ENCODE results near the gene CROCC2.

The CROCC2 gene

DNA sequence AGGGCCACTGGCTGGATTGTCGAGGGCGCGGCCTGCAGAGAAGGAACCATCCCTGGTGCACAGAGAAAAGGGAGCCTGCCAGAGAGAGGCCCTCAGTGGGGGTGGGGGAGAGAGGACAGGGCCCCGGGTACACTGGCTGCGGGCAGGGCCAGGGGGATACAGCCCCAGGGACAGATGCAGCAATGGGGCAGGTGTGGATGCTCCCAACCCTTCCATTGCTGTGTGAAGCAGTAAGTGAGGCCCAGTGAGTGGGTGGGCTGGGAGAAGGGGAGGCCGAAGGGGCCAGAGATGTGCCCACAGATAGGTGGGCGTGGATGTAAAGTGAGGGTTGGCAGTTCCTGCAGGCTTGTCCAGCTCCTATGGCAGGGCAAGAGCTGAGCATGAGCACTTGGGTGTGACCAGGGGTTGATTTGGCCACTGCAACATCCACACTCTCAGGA is 30.1 kb upstream of the CROCC2 start:
- no peak for DNase-seq

DNA sequence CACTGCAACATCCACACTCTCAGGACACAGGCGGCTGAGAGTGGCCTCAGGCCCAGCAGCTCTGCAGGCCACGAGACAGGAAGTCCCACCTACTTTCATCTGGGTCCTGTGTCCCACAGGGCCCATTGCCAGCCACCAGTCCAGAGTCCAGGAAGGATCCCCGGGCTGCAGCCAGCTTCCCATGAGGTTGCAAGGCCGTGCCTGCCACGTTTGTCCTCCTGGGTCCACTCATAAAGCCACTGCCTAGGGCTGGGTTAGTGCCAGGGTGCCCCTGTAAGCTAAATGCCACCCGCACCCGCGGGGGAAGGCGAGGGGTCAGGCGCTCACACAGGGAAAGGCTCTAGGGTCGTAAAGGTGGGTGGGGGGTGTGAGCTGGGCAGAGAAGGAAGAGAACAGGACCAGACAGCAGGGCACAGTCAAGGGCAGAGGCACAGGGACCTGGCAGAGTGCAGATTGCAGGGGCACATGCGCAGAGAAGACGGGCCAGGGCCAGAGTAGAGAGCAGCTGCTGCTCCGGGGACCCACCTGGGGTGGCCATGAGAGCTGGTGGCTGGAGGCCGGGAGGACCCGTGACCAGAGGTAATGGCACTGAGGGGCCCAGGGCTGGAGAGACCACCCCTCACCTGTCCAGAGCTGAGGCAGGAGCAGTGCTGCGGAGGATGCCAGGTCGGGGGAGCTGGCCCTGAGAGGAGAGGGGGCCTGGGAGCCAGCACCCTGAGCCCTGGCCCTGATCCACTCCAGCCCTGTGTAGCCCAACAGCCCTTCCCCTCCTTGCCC is 29.5 kb upstream of the CROCC2 start:
- no peak for DNase-seq

DNA sequence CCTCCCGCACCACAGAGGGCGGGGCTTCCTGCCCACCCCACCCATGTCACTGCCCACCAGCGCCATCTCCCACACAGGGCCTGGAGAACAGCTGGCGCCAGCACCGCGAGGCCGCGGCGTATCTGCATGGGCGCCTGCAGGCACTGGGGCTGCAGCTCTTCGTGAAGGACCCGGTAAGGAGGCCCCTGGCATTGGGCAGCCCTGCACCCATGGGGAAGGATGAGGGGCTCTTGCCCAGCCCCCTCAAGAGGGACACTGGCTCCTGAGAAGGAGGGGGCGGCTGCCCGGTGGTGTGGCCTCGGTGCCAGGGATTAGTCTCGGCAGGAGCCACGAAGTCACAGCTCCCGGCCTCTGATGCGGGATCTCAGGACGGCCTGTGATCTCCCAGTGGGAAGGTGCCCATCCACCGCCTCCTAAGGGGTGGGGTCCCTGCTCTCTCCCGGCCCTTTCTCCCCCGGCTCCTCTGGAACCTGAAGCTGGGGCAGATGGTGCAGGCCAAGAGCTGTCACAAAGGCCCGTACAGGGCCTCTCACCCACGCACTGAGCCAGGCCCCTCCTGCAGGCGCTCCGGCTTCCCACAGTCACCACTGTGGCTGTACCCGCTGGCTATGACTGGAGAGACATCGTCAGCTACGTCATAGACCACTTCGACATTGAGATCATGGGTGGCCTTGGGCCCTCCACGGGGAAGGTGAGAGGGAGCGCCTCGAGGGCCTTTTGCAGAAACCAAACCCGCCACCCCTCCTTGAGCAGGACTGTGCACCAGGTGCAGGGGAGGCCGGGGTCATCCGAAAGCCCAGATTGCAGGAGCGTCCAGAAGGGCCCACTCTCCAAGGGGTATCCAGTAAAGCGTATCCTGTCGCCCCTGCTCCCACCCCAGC is 28.4 kb upstream of the CROCC2 start:
- DNase-seq: no peak

DNA sequence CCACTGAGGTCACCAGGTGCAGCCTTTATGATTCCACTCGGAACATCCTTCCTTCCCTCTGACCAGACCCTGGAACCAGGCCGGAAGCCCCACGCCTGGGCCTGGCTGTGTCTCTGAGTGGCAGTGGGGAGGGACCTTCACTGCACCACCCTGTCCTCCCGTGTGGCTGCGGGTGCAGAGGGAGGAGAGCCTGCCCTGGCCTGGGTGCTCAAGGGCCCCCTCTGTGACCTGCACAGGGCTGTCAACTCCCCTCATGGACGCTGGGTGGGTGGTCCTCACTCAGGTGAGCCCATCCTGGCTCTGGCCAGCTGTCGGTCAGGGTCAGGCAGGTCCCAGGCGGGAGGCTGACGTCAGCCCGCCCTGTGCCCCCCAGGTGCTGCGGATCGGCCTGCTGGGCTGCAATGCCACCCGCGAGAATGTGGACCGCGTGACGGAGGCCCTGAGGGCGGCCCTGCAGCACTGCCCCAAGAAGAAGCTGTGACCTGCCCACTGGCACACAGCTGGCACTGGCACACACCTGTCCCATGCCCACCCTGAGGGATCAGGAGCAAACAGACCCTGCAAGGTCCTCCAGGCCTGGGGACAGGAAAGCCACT is 27.7 kb upstream of the CROCC2 start:
- DNase-seq: no peak

DNA sequence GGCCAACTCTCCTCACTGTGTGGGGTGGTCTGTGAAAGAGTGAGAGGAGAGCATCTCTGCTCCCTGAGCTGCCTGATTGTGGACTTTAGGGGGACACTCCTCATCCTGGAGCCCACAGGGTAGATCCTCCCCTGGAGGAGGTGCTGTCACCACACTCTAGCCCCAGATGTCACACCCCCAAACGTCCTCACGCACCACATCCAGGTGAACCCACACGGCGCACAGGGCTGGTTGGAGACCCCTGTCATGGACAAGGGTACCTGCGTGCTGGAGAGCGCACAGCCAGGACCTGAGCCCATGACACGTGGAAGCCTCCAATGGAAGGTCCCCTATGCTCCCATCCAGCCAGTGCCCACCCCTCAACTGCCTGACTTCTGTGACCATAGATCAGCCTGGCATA is 27.0 kb upstream of the CROCC2 start:
- no peak for DNase-seq

DNA sequence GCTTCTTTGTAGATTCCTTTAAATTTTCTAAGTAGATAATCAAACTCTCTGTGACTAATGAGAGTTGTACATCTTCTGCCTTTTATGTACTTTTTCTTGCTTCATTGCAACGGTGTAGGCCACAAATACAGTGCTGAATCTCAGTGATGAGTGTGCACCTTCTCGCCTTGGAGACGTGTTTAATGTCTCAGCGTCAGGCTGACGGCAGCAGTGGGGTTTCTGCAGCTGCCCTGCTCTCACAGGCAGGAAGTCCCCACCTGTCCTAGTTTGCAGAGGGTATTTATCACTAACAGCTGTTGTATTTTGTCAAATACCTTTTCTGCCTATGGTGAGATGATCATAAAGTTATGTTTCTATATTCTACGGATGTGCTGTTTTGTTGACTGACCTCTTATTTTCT is 24.2 kb upstream of the CROCC2 start:
- DNase-seq: no peak

DNA sequence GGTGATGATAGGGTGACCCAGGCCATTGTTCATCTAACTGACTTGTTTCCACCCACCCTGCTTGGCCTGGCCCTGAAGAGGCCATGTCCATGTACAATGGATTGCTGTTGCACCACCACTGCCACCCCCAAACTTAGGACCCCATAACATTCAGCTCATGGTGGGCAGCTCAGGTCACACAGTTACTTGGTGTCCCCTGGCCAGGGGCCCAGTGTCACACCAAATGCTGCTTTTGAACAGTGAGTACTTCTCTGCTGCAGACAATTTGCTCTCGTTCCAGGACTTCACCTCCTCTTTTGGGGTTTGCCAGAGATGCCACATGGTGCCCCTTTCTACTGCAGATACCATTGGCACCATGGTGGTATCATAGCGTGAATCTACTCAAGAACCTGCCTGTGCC is 21.9 kb upstream of the CROCC2 start:
- DNase-seq: no peak

DNA sequence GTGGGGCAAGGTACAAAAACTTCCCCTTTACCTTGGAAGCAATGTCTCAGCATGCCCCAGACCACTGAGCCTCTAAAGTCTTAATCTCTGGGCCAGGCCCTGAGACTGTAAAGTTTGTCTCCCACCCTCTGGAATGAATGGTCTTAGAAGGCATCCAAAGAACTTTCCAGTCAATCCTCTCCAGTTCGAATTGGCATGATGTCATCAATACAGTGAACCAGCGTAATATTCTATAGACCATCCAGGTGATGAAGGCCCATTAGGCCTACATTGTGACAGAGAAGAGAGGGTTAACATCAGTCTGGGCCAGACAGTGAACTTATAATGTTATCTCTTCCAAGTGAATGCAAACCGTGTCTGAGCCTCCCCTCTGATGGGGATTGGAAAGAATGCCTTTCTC is 21.4 kb upstream of the CROCC2 start:
- DNase-seq: no peak

DNA sequence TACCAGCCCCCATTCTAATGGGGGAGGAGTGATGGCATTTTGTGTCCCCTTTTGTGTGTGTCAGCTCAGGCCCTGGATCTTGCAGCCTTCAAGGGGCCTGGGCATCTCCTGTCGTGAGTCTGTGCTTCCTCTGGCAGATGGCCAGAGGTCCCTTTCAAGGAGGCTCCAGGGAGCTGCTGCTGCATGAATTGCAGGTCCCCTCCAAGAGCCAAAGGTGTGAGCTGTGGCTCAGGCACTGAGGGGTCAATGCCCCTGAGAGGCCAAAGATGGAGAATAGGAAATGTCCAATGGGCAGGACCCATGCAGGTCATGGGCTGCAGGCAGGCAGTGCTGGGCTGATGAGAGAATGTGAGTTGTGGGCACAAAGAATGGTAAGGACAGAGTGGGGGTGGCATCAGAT is 20.6 kb upstream of the CROCC2 start:
- no peak for DNase-seq

DNA sequence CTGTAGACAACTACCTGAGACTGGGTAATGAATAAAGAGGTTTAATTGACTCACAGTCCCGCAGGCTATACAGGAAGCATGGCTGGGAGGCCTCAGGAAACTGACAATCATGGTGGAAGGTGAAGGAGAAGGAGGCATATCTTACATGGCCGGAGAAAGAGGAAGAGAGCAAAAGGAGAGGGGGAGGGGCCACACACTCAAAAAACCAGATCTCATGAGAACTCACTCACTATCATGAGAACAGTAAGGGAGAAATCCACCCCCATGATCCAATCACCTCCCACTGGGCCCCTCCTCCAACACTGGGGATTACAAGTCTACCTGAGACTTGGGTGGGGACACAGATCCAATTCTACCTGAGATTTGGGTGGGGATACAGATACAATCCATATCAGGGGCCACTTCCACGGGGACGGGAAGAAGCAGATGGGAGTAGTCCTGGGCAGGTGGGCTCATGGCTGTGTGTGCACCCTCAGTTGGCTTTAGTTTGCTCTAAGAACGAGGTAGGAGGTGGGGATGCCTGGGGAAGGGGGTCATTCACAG is 20.0 kb upstream of the CROCC2 start:
- no peak for DNase-seq

DNA sequence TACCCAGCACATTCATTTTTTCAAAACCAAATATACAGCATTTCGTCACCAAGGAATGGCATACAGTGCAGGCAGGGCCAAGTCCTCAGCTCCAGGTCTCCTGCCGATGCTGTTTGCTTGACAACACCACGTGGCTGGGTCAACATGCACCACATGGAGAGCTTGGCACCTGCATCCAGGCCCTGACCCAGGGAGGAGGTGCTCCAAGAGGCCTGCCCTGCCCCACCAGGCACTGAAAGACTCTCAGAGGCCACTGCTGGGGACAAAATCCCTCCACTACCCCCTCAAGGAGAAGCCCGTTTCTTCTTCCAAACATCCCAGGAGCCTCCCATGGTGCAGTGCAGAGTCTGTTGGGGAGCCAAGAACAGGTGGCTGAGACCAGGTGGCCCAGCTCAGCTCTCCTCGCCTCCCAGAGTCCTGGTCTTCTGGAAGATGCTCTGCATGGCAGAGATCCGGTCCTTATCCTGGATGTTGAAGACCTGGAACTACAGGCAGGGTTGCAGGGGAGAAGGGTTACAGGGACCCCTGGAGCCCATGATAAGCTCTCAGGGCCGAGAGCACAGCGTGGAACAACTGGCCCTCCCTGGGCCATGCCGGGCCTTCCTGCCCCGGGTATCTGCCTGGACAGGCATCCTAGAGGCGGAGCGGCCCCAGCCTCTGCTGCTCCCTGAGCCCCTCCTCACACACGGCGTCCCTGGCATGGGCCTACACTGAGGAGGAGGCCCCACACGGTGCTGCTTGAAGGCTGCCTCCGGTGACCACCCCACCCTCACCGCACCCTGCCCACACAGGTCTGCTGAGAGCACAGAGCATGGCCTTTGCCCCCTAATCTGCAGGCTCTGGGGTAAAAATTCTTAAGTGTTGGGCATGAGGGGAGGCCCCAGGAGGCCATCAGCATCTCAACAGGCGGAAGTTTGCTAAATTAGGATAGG is 19.2 kb upstream of the CROCC2 start:
- no peak for DNase-seq

DNA sequence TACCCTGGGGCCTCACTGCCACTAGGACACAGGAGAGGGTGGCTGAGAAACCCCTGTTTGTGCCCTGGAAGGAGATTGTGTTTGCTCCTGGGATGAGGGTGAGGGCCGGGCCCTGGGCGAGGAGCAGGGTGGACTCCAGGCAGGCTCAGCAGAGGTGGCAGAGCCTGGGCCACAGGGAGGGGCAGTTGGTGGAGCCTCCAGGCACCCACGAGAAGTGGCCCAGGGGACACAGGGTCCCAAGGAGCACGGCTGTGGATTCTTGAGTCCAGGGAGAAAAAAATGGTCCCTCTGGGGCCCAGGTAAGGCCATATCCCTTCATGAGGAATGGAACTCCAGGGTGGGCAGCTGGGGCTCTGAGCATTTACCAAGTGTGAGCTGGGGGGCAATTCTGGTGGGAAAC is 18.5 kb upstream of the CROCC2 start:
- DNase-seq: no peak

DNA sequence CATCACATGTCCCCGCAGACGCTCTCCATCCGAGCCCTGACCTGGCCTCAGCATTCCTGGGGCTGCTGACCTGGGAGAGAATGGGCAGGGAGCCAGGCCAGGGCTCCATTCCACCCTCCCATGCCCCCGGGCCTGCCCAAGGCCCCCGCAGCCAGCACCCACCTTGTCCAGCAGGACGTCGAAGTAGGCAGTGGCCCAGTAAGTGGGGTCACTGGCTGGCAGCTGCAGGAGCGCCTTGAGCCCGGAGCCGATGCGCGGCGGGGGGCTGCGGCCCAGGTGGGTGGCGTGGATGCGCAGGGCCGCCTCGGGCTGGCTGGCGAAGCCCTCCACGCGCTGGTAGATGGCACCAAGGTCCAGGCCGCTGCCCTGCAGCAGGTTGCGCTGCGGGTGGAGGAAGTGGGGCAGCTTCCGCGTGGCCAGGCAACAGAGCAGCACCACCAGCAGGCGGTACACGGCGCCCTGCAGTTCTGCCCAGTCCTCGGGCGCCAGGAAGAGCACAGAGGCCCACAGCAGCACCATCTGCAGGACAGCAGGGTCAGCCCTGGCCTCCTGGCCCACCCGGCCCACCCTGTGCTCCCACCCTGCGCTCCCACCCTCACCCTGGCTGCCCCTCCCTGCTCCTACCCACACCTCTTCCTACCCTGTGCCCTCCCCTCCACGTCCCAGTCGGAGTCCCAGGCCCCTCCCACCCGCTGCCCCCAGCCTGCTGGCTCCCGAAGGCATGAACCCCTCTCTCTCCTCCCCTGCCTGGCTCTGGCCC is 17.8 kb upstream of the CROCC2 start:
- DNase-seq: no peak

DNA sequence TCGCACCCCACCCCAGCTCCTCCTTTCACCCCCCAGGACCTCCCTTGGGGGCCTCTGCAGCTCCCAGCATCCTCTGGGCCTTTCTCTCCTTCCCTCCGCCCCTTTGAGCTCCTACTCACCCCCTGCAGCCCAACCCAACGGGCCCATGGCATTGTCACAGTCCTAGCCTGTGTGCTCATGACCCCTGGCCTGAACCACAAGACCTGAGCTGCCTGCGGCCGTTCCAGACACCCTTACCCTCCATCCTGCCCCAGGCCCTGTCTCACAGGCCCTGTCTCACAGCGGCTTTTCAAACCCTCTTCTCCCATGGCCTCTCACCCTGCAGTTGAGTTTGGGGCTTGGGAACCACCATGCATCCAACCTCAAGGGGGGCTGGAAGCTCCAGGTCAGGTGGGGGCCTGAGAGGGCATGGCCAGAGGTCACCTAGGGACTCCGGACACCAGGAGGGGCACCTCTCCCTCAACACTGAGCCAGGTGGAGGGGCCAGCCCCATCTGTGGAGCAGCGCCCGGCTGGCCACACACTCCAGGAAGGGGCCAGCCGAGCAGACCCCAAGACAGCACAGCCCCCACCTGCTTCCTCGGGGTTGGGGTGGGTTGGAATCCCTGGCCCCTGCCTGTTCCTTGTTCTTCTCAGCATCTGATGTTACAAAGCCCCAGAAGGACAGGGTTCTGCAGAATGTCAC is 17.1 kb upstream of the CROCC2 start:
- no peak for DNase-seq

DNA sequence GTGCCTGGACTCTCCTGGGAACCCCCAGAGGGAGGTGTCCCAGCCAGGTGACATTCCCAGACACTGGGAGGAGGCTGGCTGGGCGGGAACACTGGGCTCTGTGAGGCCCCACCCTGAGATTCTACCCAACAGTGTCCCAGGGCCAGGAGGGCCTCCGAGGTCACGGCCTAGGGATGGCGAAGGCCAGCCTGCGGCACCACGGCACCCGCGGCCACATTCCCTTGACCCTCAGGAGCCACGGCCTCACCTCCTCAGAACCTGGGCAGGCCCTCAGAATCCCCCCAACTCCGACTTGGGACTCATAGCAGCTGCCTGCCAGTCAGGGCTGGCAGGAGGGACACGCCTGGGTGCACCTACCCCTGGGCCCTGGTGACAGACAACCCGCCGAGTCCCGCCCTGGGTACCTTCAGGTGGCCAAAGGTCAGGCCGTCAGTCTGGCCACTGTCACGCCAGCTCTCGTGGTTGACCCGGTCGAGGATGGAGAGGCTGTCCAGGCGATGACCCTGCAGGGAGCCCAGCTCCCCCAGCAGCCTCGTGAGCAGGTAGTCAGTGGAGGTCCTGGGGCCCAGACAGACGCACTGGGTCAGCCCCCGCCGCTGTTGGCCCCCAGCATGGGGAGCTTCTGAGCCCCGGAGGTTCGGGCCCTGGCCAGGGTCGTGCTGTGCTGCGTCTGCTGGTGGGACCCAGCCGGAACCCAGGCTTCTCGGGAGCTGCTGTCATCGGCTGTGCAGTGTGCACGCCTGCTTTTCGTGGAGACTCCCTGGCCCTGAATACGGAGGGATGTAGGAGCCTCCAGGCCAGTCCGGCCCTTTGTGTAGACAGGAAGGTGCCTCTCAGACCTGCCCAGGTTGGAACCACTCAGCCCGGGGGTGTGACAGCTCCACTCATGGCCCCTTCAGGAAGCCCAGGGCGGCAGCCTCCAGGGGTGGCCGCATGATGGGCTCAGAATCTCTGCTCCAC is 16.3 kb upstream of the CROCC2 start:
- no peak for DNase-seq

DNA sequence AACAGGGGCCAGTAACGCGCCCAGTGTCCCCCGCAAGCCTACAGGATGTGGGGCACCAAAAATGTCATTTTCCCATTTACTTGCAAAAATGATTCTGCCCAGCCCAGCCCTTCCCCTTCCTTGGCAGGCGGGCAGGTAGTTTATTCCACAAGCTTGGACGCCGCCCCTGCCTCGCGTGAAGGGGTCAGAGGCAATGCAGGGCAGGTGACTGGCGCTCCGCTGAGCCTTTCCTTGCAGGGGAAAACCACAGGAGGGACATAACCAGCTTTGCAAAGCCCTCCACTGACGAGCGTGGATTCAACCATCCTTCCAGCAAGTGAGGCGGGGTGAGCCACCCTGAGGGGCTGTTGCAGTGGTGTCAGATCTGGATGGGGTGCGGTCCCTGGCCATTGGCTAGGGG is 15.4 kb upstream of the CROCC2 start:
- DNase-seq: no peak

DNA sequence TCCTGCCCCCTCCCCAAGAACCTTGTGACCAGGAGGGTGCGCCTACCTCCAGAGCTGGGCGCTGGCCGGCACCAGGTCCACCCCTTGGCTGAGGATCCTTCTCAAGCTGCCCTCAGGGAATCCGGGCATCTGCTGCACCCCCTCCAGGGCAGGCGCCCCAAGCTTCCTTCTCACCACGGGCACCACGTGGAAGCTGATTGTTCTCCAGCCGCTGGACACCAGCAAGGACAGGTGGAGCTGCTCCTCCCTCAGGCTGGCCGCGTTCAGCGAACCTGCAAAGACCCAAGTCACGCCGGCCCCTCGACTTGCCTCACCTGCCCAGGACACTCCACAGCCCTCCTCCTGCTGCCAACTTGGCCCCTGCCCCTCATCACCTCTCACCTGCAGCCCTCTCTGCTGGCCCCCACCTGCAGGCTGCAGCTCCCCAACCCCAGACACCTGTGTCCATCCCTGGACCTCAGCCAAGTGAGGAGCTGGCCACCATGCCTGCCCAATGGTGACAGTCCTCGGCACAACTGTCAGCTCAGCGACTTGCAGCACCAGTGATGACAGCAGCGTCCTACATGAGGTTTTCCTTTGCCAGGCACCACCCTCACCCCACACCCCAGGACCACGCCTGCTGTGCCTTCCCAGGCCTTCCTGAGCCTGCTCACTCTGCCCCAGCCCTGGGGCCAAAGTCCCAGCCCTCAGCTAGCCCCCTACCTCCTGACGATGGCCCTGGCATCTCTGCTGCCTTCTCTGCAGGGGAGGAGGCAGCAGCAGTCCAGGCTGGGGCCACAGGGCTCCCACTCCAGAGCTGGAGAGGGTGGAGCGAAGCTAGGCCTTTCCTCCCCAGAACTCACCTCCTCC is 14.4 kb upstream of the CROCC2 start:
- DNase-seq: no peak

DNA sequence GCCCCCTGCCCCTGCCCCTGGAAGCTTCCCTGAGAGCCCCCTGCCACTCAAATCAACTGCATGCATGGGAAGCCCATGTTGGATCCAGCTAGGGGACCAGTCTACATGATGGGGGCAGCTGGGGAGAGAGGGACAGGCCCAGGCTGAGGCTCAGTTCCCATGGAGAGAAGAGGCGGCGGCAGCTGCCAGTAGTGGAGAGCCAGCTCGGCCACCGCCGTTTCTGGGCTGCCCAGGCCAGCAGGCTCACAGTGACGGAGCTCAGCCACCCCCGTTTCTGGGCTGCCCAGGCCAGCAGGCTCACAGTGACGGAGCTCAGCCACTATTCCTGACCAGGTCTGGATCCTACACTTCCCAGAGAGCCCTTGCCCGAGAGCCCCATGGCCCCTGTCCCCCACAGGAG is 13.8 kb upstream of the CROCC2 start:
- DNase-seq: no peak

DNA sequence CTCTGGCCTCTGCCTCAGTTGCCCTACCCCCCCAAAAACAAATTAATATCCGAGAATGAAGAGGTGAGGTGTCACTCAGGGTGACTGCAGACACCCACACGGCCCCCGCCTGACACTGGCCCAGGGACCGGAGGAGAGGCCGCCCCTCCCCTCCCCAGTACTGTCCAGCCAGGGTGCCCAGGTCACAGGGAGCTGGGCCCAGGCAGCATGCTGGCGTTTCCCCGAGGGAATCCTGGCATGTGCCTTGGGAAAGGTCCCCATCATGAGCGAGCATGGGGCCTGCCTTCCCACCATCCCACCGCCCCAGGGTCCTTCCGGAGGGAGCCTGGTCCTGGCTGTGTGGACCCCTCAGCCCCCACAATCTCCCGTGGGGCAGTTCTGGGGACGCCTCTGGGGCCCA is 13.2 kb upstream of the CROCC2 start:
- DNase-seq: no peak

All from activated naive CD4-positive, alpha-beta T cell treated with anti-CD3 and anti-CD28 coated beads, Interleukin-2, amount 50 U/mL, for 16 hours (primary cell).